Mucosa of descending colon (tissue), 3 donors: Measurements from ENCODE around the gene TMEM237. TPM values are rescaled to one million over a fixed set of nuclear protein-coding genes. Genes with fewer than 3 reads are reported as not detected.
"Not testable (repeated sequence)": the region's sequence is repeated elsewhere in the genome, so short reads cannot be mapped to it uniquely, and the experiment has no call there.

Source experiments
- ATAC-seq: fragments of 200-7000 bp; cut with Tn5 transposase; one replicate; pipeline ENCODE4 v1.9.1; 2020; ENCODE audit warnings: mild to moderate bottlenecking, moderate library complexity
- DNase-seq, 3 donors: peaks; one replicate each; pipeline ENCODE4 v3.0.0-alpha.2; 2020
- H3K36me3 ChIP-seq: fragments of 200-600 bp; one replicate; pipeline ENCODE4 v1.8.0; 2021; ENCODE audit warnings: low read depth, mild to moderate bottlenecking
- H3K4me1 ChIP-seq: fragments of 200-600 bp; one replicate; pipeline ENCODE4 v1.8.0; 2021; ENCODE audit warnings: low read depth, mild to moderate bottlenecking
- H3K4me3 ChIP-seq: fragments of 200-600 bp; one replicate; pipeline ENCODE4 v1.8.0; 2021; ENCODE audit warnings: mild to moderate bottlenecking
- H3K9me3 ChIP-seq: fragments of 200-600 bp; one replicate; pipeline ENCODE4 v1.8.0; 2021; ENCODE audit warnings: mild to moderate bottlenecking
- intact Hi-C, 2 donors: fragments of 100-400 bp; cut with DNase I in 1 of 2; cut with micrococcal nuclease in 1 of 2; formaldehyde crosslinking; loops; one replicate each; pipeline versions ENCODE4 v1.11.0 to v1.11.1; 2022; cut with DNase I, micrococcal nuclease
- total RNA-seq, 3 donors: library from RNA; stranded (reverse); fragmentation: NEBNext Ultra II Directional in 2 of 3; extraction: Animal tissue kit (Norgen Biotek cat#: 25700) in 2 of 3; gene quantifications; one replicate each; pipeline versions ENCODE4 v1.2.1 to v1.2.4, GENCODE V29; 2021 to 2023
- TF ChIP-seq, protein P1 (sequence below): fragments of 200-600 bp; IDR thresholded peaks from one replicate; pipeline ENCODE4 v1.8.0; 2022; ENCODE audit warnings: antibody characterized with exemption, mild to moderate bottlenecking
- donor health status: DM: no; HTN: no; CAD: no; lungs with moderate emphysema.
- donor health status: DM: no; HTN: no; CAD: no.
- donor health status: DM: no; HTN: yes; CAD: no.

TMEM237 gene
- total RNA-seq, 3 donors from 2014 or later, result 3.0 to 11.6 (median 10.1) TPM

DNA sequence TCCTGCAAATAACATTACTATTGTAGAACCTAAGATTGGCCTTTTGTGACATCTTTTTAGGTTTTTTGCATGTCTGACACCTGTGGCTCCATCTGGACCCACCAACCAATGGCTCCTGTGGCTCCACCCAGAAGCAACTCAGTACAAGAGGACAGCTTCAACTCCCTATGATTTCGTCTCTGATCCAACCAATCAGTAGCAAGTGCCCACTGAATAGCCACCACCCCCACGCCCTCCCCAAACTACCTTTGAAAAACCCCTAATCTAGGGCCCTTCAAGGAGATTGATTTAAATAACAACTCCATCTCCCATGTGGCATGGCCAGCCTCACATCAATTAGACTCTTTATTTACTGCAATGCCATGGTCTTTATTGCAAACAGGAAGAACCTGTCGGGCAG is 31.5 kb upstream of the TMEM237 start:
- Histone ChIP-seq H3K36me3 (no peaks in the 10 kb centered on the region), H3K4me1 (no peaks in the 10 kb centered on the region), H3K9me3 (no peaks in the 10 kb centered on the region), H3K4me3 (no peak overlapping the region)
- DNase-seq (no peak), ATAC-seq (no peak)
- TF ChIP-seq, protein P1, sequence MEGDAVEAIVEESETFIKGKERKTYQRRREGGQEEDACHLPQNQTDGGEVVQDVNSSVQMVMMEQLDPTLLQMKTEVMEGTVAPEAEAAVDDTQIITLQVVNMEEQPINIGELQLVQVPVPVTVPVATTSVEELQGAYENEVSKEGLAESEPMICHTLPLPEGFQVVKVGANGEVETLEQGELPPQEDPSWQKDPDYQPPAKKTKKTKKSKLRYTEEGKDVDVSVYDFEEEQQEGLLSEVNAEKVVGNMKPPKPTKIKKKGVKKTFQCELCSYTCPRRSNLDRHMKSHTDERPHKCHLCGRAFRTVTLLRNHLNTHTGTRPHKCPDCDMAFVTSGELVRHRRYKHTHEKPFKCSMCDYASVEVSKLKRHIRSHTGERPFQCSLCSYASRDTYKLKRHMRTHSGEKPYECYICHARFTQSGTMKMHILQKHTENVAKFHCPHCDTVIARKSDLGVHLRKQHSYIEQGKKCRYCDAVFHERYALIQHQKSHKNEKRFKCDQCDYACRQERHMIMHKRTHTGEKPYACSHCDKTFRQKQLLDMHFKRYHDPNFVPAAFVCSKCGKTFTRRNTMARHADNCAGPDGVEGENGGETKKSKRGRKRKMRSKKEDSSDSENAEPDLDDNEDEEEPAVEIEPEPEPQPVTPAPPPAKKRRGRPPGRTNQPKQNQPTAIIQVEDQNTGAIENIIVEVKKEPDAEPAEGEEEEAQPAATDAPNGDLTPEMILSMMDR, result no peak
- intact Hi-C loops, result no loop called here

- no peak for DNase-seq
- TF ChIP-seq, protein P1, result no peak
- intact Hi-C loops, result no loop called here
- Histone ChIP-seq H3K36me3 (no peaks in the 10 kb centered on the region), H3K4me1 (no peaks in the 10 kb centered on the region), H3K4me3 (no peak overlapping the region), H3K9me3 (no peaks in the 10 kb centered on the region)
- no peak for ATAC-seq
Observed at GRCh38 chr2:201674298-201674697, 31.0 kb upstream of the TMEM237 start.

DNA sequence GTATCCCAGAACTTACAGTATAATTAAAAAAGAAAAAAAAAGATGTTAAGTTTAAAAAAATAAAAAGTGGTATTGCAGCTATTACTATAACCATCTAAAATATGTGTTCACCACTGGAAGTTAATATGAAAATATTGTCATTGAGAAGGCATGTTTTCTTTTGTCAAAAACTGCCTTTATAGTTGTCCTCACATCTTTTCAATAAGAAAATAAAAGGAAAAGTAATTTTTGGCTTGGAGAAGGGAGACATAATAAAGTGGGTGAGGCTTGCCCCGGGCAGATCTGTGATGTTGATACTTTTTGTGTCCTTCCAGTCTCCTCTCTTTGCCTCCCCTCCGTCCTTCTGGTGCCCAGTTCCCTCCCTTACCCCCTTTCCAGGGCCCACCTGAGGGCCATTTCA is 30.2 kb upstream of the TMEM237 start:
- intact Hi-C loops, result no loop called here
- Histone ChIP-seq H3K36me3 (no peaks in the 10 kb centered on the region), H3K9me3 (no peaks in the 10 kb centered on the region), H3K4me1 (no peaks in the 10 kb centered on the region), H3K4me3 (no peak overlapping the region)
- DNase-seq (no peak), ATAC-seq (no peak)
- TF ChIP-seq, protein P1, result no peak

- H3K9me3 ChIP-seq, DNase-seq, intact Hi-C loops, H3K36me3 ChIP-seq, H3K4me1 ChIP-seq, H3K4me3 ChIP-seq, ATAC-seq: not testable (repeated sequence)
Observed at GRCh38 chr2:201671205-201671604, 27.9 kb upstream of the TMEM237 start.

- H3K36me3 ChIP-seq, result no peaks in the 10 kb centered on the region
- no peak for ATAC-seq
- intact Hi-C loops, result no loop called here
- H3K9me3 ChIP-seq, result no peaks in the 10 kb centered on the region
- no peaks in the 10 kb centered on the region for H3K4me1 ChIP-seq
- H3K4me3 ChIP-seq, result no peak overlapping the region
- TF ChIP-seq, protein P1, result no peak
- no peak for DNase-seq
Observed at GRCh38 chr2:201669865-201670264, 26.6 kb upstream of the TMEM237 start.

GRCh38 chr2:201668402-201668910 is 25.2 kb upstream of the TMEM237 start:
- ATAC-seq, result no peak
- intact Hi-C loops, result no loop called here
- TF ChIP-seq, protein P1, result no peak

More at GRCh38 chr2:201668402-201668910, 25.2 kb upstream of the TMEM237 start:
- Histone ChIP-seq H3K9me3 (no peaks in the 10 kb centered on the region), H3K36me3 (no peaks in the 10 kb centered on the region), H3K4me1 (no peaks in the 10 kb centered on the region), H3K4me3 (no peak overlapping the region)
- no peak for DNase-seq
